GM12878 (cell line): ENCODE data around the gene LRRC19. TPM values are rescaled to one million over a fixed set of nuclear protein-coding genes. Genes with fewer than 3 reads are reported as not detected.

Experiments used
- ATAC-seq: fragments of 200-7000 bp; cut with Tn5 transposase; 3 replicates; pipeline ENCODE4 v1.9.1; 2020; ENCODE audit warnings: mild to moderate bottlenecking, moderate library complexity
- BruUV-seq: library from RNA; stranded (reverse); fragments of 400-500 nt; replicated peaks from 2 replicates; lab custom pipeline; 2021; lab: Mats Ljungman, UMichigan
- CTCF ChIA-PET: fragments of 300-600 bp; sonication (Branson Sonifier 250); formaldehyde crosslinking; extraction: SDS; loops from one replicate; lab custom pipeline; 2021; ENCODE audit warnings: inconsistent platforms; lab: Yijun Ruan, JAX
- POLR2A ChIA-PET: fragments of 350-600 bp; formaldehyde crosslinking; extraction: SDS; loops from one replicate; lab custom pipeline; 2021; ENCODE audit warnings: inconsistent platforms; lab: Charles Lee
- RAD21 ChIA-PET: fragments of 300-600 bp; sonication (Branson Sonifier 250); formaldehyde crosslinking; loops from one replicate; lab custom pipeline; 2023; ENCODE audit warnings: antibody characterized with exemption; ENCODE audit not compliant: unreplicated experiment; lab: Charles Lee
- SMC1A ChIA-PET: fragments of 300-600 bp; sonication (Branson Sonifier 250); formaldehyde crosslinking; loops from one replicate; lab custom pipeline; 2023; ENCODE audit not compliant: unreplicated experiment, uncharacterized antibody; lab: Charles Lee
- DNase-seq: peaks from one replicate; pipeline ENCODE4 v3.0.0-alpha.2; 2011; ENCODE audit warnings: low read depth, low spot score
- FAIRE-seq: peaks from 3 replicates; lab custom pipeline; 2011; peaks lifted over from hg19 to GRCh38; lab: Jason Lieb, UNC
- H2AFZ ChIP-seq: 2 replicates; pipeline ENCODE4 v1.6.0; 2011; ENCODE audit warnings: low read depth, low read length, control low read depth; ENCODE audit not compliant: control insufficient read depth
- H3K27ac ChIP-seq: 2 replicates; pipeline ENCODE4 v1.5.1; 2011; ENCODE audit warnings: control low read depth; ENCODE audit not compliant: control insufficient read depth, insufficient read depth
- H3K27me3 ChIP-seq, 2 experiments: replicated peaks in 1 of 2; 2 replicates each; pipeline versions ENCODE4 v1.6.0 to v1.6.1; 2011; ENCODE audit warnings: low read length in 1 of 2; ENCODE audit not compliant: control insufficient read depth in 2 of 2, insufficient read depth in 2 of 2
- H3K36me3 ChIP-seq, 2 experiments: 2 replicates each; pipeline ENCODE4 v1.5.1; 2011; ENCODE audit warnings: low read length in 1 of 2; ENCODE audit not compliant: control insufficient read depth in 2 of 2, insufficient read depth in 2 of 2
- H3K4me1 ChIP-seq: 2 replicates; pipeline ENCODE4 v1.6.1; 2011; ENCODE audit warnings: mild to moderate bottlenecking, low read length, moderate library complexity, mixed read lengths; ENCODE audit not compliant: control insufficient read depth, insufficient read depth
- H3K4me2 ChIP-seq: 2 replicates; pipeline ENCODE4 v1.6.0; 2011; ENCODE audit warnings: control low read depth; ENCODE audit not compliant: control insufficient read depth, insufficient read depth
- H3K4me3 ChIP-seq: fragments of 200-600 bp; sonication (generic); 2 replicates; pipeline ENCODE4 v1.5.1; 2016
- H3K79me2 ChIP-seq: 2 replicates; pipeline ENCODE4 v1.6.0; 2011; ENCODE audit warnings: low read length; ENCODE audit not compliant: control insufficient read depth, insufficient read depth
- H3K9ac ChIP-seq: 2 replicates; pipeline ENCODE4 v1.8.0; 2011; ENCODE audit warnings: low read length, control low read depth, mixed read lengths; ENCODE audit not compliant: control insufficient read depth, insufficient read depth
- H3K9me3 ChIP-seq: replicated peaks from 3 replicates; pipeline ENCODE4 v1.5.1; 2011; ENCODE audit warnings: mild to moderate bottlenecking, low read length; ENCODE audit not compliant: control insufficient read depth, insufficient read depth
- H4K20me1 ChIP-seq: 2 replicates; pipeline ENCODE4 v1.6.0; 2011; ENCODE audit not compliant: control insufficient read depth, insufficient read depth
- HSF1 ChIP-seq: fragments of 150-350 bp; IDR thresholded peaks from 2 replicates; pipeline ENCODE4 v1.6.1; 2014; ENCODE audit warnings: mild to moderate bottlenecking, low read depth, low read length
- NFYB ChIP-seq: IDR thresholded peaks from 2 replicates; pipeline ENCODE4 v1.6.1; 2011; ENCODE audit warnings: low read depth, mild to moderate bottlenecking, low read length, improper control_type of control experiment, moderate library complexity; ENCODE audit not compliant: insufficient read depth
- TCF3 ChIP-seq: IDR thresholded peaks from 2 replicates; pipeline ENCODE4 v1.6.1; 2012; ENCODE audit warnings: low read depth, mild to moderate bottlenecking, low read length, borderline replicate concordance; ENCODE audit not compliant: insufficient read depth
- WGBS: methylation state at CpG from one replicate; pipeline ENCODE4 v1.1.6; 2016; ENCODE audit warnings: low lambda C conversion rate; ENCODE audit not compliant: insufficient replicate concordance, insufficient coverage; ENCODE audit errors: missing lambda C conversion rate; 5-methylcytosine and 5-hydroxymethylcytosine counted together
- in situ Hi-C: fragments of 300-500 bp; cut with MboI; formaldehyde crosslinking; loops from 9 replicates; pipeline ENCODE4 v1.14.3; 2018; ENCODE audit warnings: mixed read lengths
- intact Hi-C: fragments of 100-400 bp; cut with micrococcal nuclease; formaldehyde crosslinking; loops from one replicate; pipeline ENCODE4 v1.14.2; 2022; ENCODE audit not compliant: unreplicated experiment
- polyA plus RNA-seq, 11 experiments: library from polyadenylated mRNA; depleted of rRNA in 4 of 11; unstranded in 6 of 11; stranded (reverse) in 5 of 11; fragments of >200 nt; fragmentation: Nextera tagmentation in 4 of 11; fragmentation: Illumina TruSeq in 1 of 11; extraction: Ambion mirVana in 4 of 11; extraction: Trizol in 1 of 11; gene quantifications; 1 replicate in 1 of 11; 2 replicates in 10 of 11; pipeline versions ENCODE4 v1.2.1 to v1.2.3, GENCODE V29; 2011 to 2016; ENCODE audit warnings: inconsistent platforms in 2 of 11, missing spikeins in 2 of 11, low read depth in 1 of 11
- total RNA-seq, 4 experiments: library from RNA; depleted of rRNA in 3 of 4; stranded (reverse); fragments of >200 nt in 3 of 4; fragmentation: Illumina TruSeq in 1 of 4; extraction: Trizol in 1 of 4; gene quantifications; 2 replicates each; pipeline versions ENCODE4 v1.2.1 to v1.2.3, GENCODE V29; 2013 to 2021
- TF ChIP-seq, protein P1 (sequence below): IDR thresholded peaks from 2 replicates; pipeline ENCODE4 v1.6.1; 2012; ENCODE audit warnings: low read length, inconsistent platforms

LRRC19 gene
- total and polyA plus RNA-seq, 10 of the 15 experiments (the other 5 are each of a cell fraction or from before 2014, with no cell fraction given): 0.02 to 0.20 (median 0.08) TPM; not detected in 6

DNA sequence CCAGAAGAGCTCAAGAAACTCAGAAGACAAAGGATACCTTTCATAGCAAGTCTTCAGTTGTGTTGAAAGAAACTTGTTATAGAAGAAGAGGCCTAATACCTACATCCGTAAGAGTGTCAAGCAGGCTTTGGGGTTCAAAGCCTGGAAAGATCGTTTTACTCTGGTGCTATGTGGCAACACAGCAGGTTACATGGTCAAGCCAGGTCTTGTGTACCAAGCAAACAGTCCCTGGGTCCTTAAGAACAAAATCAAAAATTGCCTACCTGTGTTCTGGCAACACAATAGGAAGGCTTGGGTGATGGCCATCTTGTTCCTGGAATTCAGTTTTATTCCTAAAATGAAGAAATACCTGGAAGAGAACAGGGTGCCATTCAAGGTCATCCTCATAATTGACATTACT is 32.0 kb upstream of the LRRC19 start:
- no peak overlapping the region for H3K27ac ChIP-seq
- WGBS: 100% methylated on average over 2 of the region's 2 CpGs
- DNase-seq (no peak), FAIRE-seq (no peak)
- in situ Hi-C loops: no loop called here
- no peak overlapping the region for H3K4me2 ChIP-seq
- H3K9me3 ChIP-seq: no peaks in the 10 kb centered on the region
- TF ChIP-seq TCF3 (no peak), HSF1 (no peak), NFYB (no peak)
- TF ChIP-seq, protein P1, sequence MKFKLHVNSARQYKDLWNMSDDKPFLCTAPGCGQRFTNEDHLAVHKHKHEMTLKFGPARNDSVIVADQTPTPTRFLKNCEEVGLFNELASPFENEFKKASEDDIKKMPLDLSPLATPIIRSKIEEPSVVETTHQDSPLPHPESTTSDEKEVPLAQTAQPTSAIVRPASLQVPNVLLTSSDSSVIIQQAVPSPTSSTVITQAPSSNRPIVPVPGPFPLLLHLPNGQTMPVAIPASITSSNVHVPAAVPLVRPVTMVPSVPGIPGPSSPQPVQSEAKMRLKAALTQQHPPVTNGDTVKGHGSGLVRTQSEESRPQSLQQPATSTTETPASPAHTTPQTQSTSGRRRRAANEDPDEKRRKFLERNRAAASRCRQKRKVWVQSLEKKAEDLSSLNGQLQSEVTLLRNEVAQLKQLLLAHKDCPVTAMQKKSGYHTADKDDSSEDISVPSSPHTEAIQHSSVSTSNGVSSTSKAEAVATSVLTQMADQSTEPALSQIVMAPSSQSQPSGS: no peak
- TF ChIP-seq, all 136 proteins: peak for 0
- ChIA-PET RAD21 (no interaction called here), SMC1A (interaction anchor here (1.3 kb wide), 1 partner anchor 8 kb away, joined by 4 read pairs; no protein-coding TSS in a partner anchor), POLR2A (interaction anchor here (0.7 kb wide), 1 partner anchor 11 kb away, joined by 4 read pairs; no protein-coding TSS in a partner anchor), CTCF (interaction anchor here (1.7 kb wide), 1 partner anchor 242 kb away, joined by 4 read pairs; no protein-coding TSS in a partner anchor)
- ATAC-seq: no peak
- no peaks in the 10 kb centered on the region for H3K4me1 ChIP-seq
- intact Hi-C loops: no loop called here
- H3K36me3 ChIP-seq: no peaks in the 10 kb centered on the region
- H3K27me3 ChIP-seq: no peaks in the 10 kb centered on the region
- BruUV-seq: no TSS peak
- H3K9ac ChIP-seq: no peak overlapping the region
- H4K20me1 ChIP-seq: no peaks in the 10 kb centered on the region
- H3K79me2 ChIP-seq: no peaks in the 10 kb centered on the region
- no peak overlapping the region for H3K4me3 ChIP-seq
- no peak overlapping the region for H2AFZ ChIP-seq
